ENCODE results near the gene MLF1.

DNA sequence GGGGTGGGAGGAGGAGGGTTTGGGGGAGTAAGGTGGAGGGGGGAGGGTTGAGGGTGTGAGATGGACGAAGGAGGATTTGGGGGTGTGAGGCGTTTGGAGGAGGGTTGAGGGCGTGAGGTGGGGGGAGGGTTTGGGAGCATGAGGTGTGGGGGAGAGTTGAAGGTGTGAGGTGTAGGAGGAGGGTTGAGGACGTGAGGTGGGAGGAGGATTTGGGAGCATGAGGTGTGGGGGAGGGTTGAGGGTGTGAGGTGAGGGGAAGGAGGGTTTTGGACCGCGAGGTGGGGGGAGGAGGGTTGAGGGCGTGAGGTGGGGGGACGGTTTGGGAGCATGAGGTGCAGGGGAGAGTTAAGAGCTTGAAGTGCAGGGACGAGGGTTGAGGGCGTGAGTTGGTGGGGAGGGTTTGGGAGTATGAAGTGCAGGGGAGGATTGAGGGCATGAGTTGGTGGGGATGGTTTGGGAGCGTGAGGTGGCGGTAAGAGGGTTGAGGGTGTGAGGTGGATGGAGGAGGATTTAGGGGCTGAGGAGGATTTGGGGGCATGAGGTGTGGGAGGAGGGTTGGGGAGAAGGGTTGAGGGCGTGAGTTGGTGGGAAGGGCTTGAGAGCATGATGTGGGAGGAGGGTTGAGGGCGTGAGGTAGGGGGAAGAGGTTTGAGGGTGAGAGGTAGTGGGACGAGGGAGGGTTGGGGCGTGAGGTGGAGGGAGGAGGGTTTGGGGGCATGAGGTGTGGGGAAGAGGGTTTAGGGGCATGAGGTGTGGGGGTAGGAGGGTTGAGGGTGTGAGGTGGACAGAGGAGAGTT is 1.2 kb downstream of the MLF1 start:
- TF ChIP-seq, protein P1, sequence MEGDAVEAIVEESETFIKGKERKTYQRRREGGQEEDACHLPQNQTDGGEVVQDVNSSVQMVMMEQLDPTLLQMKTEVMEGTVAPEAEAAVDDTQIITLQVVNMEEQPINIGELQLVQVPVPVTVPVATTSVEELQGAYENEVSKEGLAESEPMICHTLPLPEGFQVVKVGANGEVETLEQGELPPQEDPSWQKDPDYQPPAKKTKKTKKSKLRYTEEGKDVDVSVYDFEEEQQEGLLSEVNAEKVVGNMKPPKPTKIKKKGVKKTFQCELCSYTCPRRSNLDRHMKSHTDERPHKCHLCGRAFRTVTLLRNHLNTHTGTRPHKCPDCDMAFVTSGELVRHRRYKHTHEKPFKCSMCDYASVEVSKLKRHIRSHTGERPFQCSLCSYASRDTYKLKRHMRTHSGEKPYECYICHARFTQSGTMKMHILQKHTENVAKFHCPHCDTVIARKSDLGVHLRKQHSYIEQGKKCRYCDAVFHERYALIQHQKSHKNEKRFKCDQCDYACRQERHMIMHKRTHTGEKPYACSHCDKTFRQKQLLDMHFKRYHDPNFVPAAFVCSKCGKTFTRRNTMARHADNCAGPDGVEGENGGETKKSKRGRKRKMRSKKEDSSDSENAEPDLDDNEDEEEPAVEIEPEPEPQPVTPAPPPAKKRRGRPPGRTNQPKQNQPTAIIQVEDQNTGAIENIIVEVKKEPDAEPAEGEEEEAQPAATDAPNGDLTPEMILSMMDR (IDR thresholded peaks at IDR 0.05; ENCODE audit: poor library complexity), result no peak
- TF ChIP-seq EZH2 (IDR thresholded peaks at IDR 0.05; ENCODE audit: borderline replicate concordance) (no peak), EZH2phosphoT487 (IDR thresholded peaks at IDR 0.05; ENCODE audit: low read depth, severe bottlenecking, unreplicated experiment) (no peak)
